ENCODE results near the gene NOTCH2. TPM values are rescaled to one million over a fixed set of nuclear protein-coding genes. Genes with fewer than 3 reads are reported as not detected.
A peak's percentile ranks its signal among the peaks of the same experiment; 100 is the strongest.
"Not testable (repeated sequence)": the region's sequence is repeated elsewhere in the genome, so short reads cannot be mapped to it uniquely, and the experiment has no call there.

The NOTCH2 gene
- polyA plus RNA-seq (2014; cell fraction: cytosol; rRNA removed): 1.8 and 2.7 TPM in 2 replicates
- 1.5 and 3.0 TPM in 2 replicates for polyA plus RNA-seq (2014; cell fraction: nucleus; rRNA removed)

- DNase-seq (ENCODE audit: low spot score): peak; percentile 2
These were observed at the start of gene NOTCH2 for GRCh38 chr1:120069067-120069919. Gene NOTCH2 (minus strand): TSS chr1:120069662. CDS start chr1:120069406, 256 bp downstream.

DNA sequence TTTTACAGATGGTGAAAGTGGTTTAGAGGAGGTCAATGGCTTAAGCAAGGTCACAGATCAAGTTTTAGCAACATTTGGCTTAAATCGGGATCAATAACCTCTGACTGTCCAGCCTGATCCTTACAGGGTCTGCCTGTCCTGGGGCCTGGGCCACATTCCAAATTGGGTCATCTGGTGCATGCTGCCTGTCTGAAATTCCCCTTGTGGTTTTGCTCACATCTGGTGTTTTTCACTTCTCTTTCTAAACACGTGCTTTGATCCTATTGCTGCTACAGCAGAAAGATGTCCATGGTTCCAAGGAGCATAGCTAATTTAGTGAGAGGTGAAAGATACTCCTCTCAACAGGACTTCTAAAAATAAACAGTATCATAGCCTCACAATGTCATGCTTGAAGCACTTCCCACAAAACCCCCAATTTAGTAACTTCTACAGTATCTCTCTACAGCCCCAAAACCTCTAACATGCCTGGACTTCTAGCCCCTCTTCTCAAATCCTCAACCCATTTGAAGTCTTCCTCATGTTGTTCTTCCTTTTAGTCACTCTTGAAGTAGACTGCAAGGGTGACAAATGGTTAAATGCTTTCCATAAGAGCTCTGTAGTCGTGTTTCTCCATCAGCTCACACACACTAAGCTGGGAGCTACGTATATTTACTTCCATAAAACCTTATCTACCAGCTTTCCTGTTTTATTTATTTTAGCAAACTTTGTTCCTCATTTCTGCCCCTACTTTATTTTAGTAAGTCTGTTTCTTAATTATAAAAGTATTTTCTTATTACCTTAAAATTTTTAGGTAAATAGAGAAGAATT is 48.1 kb upstream of the NOTCH2 start:
- not testable (repeated sequence) for DNase-seq (ENCODE audit: low spot score)

- not testable (repeated sequence) for DNase-seq (ENCODE audit: low spot score)
These were observed 46.6 kb upstream of the NOTCH2 start for GRCh38 chr1:120116094-120116493.

DNA sequence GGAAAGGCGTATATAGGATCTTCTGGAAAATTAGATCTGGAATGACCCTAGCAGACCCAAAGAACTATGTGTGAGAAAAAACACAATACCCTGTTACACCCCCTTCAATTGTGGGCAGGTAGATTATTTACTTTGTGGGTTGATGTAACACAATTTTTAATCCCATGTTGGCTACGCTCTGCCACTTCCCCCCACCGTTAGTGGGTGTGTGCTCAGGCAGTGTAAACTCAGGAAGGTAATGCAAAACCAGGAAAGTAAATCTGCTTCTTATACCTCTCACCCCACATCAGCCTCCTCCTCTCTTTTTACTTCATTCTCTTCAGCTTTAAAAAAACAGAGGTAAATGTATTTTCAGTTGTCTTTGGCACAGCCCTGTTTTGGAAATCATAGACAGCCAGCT is 43.7 kb upstream of the NOTCH2 start:
- DNase-seq (ENCODE audit: low spot score): not testable (repeated sequence)

GRCh38 chr1:120112212-120112611 is 42.8 kb upstream of the NOTCH2 start:
- not testable (repeated sequence) for DNase-seq (ENCODE audit: low spot score)

DNA sequence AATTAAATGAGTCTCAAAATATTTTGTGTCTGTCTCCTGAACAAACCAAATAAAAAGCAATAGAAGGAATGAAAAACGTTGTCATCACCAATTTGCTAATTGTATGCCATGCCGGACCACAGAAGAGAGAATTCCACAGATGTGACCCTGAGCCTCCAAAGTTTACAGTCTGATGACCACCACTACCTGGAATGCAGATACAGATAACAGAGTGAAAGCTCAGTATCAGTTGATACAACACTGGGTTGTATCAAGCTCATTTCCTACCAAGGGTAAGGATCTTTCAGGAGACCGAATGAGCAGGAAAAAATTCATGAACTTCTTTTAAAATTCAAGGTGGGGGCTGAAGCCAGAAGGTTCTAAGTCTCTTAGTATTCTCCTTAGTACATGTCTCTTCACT is 42.3 kb upstream of the NOTCH2 start:
- DNase-seq (ENCODE audit: low spot score): not testable (repeated sequence)

DNA sequence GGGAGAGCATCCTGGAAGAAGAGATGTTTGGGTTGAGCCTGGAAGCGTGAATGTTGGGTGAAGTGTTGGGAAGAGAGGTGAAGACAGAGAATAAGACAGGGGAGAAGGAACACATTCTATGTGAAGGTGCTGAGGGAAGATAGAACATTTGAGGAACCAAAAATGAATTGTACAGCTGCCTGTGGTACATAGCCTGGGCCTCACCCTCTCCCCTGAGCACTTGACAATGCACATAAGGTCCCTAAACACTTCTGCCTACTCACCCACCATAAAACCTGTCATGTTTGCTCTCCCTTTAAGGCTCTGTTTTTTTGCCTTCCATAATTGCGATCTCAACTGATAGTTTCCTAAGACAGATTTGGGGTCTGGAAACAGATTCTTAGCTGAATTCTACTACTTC is 41.5 kb upstream of the NOTCH2 start:
- not testable (repeated sequence) for DNase-seq (ENCODE audit: low spot score)

DNA sequence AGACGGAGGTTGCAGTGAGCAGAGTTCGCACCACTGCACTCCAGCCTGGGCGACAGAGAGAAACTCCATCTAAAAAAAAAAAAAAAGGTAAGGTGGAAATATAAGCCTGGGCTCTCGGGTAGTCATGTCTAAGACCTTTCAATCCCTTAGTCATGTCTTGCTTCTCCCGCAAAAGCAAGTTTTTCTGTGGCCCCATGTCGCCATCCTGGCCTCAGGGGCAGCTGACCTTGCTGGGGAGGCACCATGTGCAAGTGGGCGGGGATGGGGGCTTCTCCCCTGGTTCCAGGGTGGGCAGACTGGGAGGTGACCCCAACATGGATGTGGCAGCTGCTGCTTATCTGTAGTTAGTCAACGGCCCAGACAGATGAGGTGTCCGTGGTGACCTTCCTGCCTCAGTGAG is 40.2 kb upstream of the NOTCH2 start:
- DNase-seq (ENCODE audit: low spot score): not testable (repeated sequence)

GRCh38 chr1:120109180-120109579 is 39.7 kb upstream of the NOTCH2 start:
- not testable (repeated sequence) for DNase-seq (ENCODE audit: low spot score)

- not testable (repeated sequence) for DNase-seq (ENCODE audit: low spot score)
These were observed 35.8 kb upstream of the NOTCH2 start for GRCh38 chr1:120105288-120105687.

DNA sequence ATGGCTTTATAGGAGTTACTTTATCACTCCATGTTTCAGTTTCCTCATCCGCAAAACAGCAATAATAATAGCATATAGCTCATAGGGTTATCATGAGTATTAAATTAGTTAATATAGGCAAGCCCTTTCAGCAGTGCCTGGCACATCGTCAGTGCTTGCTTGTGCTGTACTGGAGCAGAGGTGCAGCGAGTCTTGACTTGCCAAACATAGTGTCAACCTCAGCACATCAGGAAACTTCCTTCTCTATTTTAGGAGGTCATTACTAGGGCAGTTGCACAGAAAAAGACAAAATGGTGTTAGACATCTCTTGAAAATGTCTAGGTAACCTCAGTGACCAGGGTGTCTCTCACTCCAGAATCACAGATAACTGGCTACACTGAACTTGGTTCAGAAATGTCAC is 34.3 kb upstream of the NOTCH2 start:
- DNase-seq (ENCODE audit: low spot score): not testable (repeated sequence)

DNA sequence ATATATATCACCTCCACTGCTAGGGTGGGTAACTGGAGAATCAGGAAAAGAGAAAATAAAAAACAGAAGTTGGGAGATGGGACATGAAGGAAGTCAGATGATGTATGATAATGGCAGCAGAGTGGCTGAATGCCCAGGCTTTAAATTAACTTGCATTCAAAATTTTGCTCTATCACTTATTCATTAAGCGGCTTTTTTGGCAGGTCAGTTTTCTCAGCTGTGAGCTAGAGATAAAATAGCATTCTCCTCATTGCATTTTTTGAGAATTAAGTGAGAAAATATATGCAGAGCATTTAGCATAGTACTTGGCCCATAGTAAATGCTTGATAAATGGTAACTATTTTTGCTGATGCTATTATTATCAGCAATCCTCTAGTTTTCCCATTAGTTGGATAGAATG is 32.1 kb upstream of the NOTCH2 start:
- not testable (repeated sequence) for DNase-seq (ENCODE audit: low spot score)

DNA sequence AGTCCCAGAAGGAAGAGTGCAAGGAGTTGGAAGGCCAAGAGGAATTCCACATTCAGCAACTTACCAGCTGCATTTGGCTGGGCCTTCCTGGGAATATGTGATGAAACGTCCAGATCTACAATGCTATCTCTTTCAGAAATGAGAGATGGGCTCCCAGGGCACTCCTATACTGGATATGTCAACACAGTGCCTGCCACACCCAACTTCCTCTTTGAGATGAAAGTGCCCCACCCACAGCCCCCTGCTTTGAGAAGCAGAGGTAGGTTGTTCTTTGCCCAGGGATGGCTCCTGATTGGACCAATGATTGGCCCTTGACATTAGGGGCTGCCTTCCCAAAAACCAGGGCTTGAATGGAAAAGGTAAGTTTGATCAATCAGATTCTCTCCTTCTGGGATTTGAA is 31.1 kb upstream of the NOTCH2 start:
- DNase-seq (ENCODE audit: low spot score): not testable (repeated sequence)

DNA sequence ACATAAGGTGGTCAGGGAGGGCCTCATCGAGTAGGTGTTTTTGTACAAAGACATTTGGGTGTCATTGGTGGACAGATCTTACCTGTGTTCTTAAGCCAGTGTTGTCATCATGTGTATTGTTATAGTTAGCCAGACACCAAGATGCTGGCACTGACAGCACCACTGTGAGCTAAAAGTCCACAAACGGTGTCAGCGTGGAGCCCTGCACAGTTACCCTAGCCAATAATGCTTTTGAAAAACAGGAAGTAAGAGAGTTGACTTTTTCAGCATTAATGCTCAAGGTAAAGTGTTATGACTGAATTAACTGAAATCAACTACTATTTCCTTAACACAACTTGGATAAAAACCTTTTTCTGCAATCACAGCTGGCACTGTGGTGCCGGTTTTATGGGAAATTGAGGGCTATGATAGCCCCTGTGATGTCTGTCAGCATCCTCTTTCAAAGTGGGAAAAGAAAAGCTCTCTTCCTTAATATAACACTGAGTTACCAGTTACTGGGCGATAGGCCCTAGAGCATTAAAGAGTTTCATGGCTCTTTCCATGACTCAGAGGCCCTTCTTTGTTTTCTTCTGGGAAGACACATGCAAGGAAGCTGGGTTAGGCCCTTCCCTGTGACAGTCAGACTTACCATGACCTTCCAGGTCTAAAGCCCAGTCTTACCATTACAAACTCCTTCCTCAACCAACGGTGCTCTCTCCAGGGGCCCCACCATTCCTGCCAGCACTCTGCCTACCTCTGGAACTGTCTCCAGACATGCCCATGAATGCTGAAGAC is 29.7 kb upstream of the NOTCH2 start:
- DNase-seq (ENCODE audit: low spot score): not testable (repeated sequence)

GRCh38 chr1:120096981-120097545 is 27.6 kb upstream of the NOTCH2 start:
- not testable (repeated sequence) for DNase-seq (ENCODE audit: low spot score)

DNA sequence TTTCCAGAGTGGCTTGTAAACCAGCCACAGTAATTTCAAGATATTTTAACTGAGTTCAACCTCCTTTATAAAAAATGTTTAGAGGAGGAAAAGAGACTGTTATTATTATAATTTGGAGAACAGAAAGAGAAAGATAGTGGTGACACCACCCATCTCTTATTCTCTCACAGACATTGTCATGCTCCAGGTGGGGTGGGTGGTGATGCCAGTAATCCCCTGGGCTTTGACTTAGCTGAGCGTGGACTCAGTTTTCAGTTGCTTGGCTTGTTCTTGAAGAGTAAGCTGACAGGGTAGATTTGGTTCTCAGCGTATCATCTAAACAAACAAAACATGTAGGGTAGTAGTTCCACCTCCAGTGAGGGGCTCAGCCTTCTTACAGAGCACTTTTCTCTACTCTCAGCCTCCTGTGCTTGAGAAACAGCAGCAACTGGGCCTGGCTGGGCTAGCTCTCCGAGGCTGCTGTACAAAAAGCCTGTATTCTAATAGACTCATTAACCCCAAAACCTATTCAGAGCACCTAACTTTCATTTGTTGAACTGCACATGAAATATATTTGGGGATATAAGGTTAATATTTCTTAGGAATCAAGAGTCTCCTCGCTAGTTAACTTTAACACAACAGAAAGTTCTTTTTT is 24.2 kb upstream of the NOTCH2 start:
- DNase-seq (ENCODE audit: low spot score): not testable (repeated sequence)

- not testable (repeated sequence) for DNase-seq (ENCODE audit: low spot score)
These were observed 23.1 kb upstream of the NOTCH2 start for GRCh38 chr1:120092232-120093218.

DNA sequence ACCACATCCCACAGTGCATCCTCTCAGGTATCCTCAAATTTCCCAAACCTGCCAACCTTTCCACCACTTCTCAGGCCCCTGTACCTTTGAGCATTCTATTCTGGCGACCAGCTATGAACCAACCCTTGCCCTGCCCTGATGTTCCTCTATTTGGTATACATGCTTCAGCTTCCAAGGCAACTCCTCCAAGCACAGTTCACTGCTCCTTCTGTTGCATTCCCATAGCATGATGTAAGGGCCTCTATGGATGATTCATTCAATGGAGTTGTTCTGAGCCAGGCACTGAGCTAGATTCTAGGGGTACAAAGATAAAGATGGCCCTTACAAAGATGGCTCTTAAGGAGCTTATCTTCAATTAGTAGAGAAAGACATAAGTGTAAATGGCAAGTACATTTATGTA is 21.4 kb upstream of the NOTCH2 start:
- DNase-seq (ENCODE audit: low spot score): not testable (repeated sequence)

GRCh38 chr1:120087959-120088358 is 18.5 kb upstream of the NOTCH2 start:
- not testable (repeated sequence) for DNase-seq (ENCODE audit: low spot score)

GRCh38 chr1:120069920-120070214 is 405 bp upstream of the NOTCH2 start:
- not testable (repeated sequence) for DNase-seq (ENCODE audit: low spot score)
